ENCODE data around the gene NLRC5. TPM values are rescaled to one million over a fixed set of nuclear protein-coding genes. Genes with fewer than 3 reads are reported as not detected.

NLRC5 gene
- total RNA-seq, 2 donors from 2014 or later: 78.1 to 79.7 TPM

DNA sequence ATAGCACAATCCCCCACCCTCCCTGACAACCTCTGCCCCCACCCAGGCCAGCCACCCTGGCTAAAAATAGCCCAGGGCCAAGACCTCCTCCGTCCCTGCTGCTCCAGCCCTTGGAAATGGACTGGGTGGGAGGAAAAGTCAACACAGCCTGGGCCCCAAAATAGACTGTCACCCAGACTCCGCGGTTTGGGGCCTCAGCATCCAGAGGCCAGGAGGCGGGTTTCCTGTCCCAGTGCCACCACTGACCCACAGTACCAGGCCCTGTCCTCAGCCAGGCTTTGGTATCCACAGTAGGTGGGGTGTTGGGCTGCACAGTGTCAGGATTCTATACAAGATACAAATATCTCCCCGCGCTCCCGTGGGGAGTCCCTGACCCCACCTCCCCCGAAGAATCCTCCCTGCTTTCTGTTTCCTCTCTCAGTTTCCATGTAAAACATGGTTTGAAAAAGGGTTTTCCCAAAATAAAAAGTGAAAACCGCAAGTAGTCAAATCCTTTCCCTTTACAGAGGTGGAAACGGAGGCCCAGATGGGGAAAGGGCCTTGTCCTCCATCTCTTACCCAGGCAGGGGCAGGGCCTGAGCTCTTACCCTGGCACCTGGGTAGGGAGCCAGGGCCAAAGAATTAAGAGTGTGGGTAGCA is 123.2 kb downstream of the NLRC5 start:
- Histone ChIP-seq H3K27me3 (no peaks in the 10 kb centered on the region), H3K9ac (ENCODE audit: low read depth in 2 of 2, low read length in 2 of 2) (no peak overlapping the region), H3K27ac (no peak overlapping the region), H3K4me3 (no peak overlapping the region), H3K36me3 (no peaks in the 10 kb centered on the region), H3K4me1 (no peaks in the 10 kb centered on the region), H3K9me3 (no peaks in the 10 kb centered on the region)
- TF ChIP-seq, protein P1, sequence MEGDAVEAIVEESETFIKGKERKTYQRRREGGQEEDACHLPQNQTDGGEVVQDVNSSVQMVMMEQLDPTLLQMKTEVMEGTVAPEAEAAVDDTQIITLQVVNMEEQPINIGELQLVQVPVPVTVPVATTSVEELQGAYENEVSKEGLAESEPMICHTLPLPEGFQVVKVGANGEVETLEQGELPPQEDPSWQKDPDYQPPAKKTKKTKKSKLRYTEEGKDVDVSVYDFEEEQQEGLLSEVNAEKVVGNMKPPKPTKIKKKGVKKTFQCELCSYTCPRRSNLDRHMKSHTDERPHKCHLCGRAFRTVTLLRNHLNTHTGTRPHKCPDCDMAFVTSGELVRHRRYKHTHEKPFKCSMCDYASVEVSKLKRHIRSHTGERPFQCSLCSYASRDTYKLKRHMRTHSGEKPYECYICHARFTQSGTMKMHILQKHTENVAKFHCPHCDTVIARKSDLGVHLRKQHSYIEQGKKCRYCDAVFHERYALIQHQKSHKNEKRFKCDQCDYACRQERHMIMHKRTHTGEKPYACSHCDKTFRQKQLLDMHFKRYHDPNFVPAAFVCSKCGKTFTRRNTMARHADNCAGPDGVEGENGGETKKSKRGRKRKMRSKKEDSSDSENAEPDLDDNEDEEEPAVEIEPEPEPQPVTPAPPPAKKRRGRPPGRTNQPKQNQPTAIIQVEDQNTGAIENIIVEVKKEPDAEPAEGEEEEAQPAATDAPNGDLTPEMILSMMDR (IDR thresholded peaks at IDR 0.05): no peak
- intact Hi-C loops (cut with DNase I): no loop called here
- DNase-seq: no peak

DNA sequence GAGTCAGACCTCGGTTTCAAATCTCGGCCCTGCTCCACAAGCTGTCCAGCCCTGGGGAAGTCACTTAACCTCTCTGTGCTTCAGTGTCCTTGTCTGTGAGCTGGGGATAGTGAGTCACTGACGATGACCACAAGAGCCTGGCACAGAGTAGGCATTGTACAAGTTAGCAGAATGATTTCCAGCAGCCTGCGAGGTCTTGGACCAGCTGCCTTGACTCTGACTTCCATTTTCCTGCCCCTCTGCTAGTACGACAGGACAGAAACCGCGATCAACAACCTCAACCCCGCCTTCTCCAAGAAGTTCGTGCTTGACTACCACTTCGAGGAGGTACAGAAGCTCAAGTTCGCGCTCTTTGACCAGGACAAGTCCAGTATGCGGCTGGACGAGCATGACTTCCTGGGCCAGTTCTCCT is 123.7 kb downstream of the NLRC5 start:
- TF ChIP-seq, protein P1 (IDR thresholded peaks at IDR 0.05): no peak
- Histone ChIP-seq H3K4me3 (no peak overlapping the region), H3K9ac (ENCODE audit: low read depth in 2 of 2, low read length in 2 of 2) (no peak overlapping the region), H3K27ac (no peak overlapping the region), H3K4me1 (no peaks in the 10 kb centered on the region), H3K36me3 (no peaks in the 10 kb centered on the region), H3K9me3 (no peaks in the 10 kb centered on the region), H3K27me3 (no peaks in the 10 kb centered on the region)
- intact Hi-C loops (cut with DNase I): no loop called here
- no peak for DNase-seq

DNA sequence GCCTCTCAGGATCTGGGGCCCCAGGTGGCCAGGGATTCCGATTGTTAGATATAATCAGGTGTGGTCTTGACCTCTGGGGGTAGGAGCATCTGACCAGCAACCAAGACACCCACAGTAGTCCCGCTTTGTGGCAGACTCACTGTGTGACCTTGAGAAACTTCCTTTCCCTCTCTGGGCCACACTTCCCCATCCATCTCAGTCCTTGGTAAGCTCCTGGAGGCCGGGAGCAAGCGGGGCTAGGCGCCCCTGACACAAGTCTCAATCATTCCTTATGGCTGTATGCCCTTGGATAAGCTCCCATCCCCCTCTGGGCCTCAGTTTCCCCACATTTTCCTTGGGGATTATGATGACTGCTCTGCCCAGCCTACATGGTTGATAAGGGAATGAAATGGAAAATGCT is 124.3 kb downstream of the NLRC5 start:
- Histone ChIP-seq H3K4me3 (no peak overlapping the region), H3K9ac (ENCODE audit: low read depth in 2 of 2, low read length in 2 of 2) (no peak overlapping the region), H3K9me3 (no peaks in the 10 kb centered on the region), H3K27ac (no peak overlapping the region), H3K4me1 (no peaks in the 10 kb centered on the region), H3K27me3 (no peaks in the 10 kb centered on the region), H3K36me3 (no peaks in the 10 kb centered on the region)
- DNase-seq: no peak
- TF ChIP-seq, protein P1 (IDR thresholded peaks at IDR 0.05): no peak
- intact Hi-C loops (cut with DNase I): no loop called here

DNA sequence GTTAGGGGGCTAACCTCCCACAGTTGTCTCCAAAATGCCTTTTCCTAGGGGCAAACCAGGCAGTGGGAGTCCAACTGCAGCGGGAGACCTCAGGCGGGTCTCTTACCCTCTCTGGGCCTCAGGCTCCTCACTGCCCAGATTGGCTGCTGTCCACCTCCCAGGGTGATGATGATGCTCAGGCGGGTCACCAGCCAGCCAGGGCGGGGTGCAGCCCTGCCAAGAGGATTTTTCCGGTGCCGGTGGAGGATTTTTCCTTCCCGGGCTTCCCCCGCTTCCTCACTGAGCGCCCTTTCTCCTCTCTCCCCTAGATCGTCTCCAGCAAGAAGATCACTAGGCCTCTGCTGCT is 125.8 kb downstream of the NLRC5 start:
- H3K4me3 ChIP-seq: no peak overlapping the region
- no peaks in the 10 kb centered on the region for H3K27me3 ChIP-seq
- H3K9me3 ChIP-seq: no peaks in the 10 kb centered on the region
- H3K27ac ChIP-seq: no peak overlapping the region
- no peak for DNase-seq
- H3K9ac ChIP-seq (ENCODE audit: low read depth in 2 of 2, low read length in 2 of 2): no peak overlapping the region
- TF ChIP-seq, protein P1 (IDR thresholded peaks at IDR 0.05): no peak
- intact Hi-C loops (cut with DNase I): no loop called here
- no peaks in the 10 kb centered on the region for H3K36me3 ChIP-seq
- no peaks in the 10 kb centered on the region for H3K4me1 ChIP-seq

DNA sequence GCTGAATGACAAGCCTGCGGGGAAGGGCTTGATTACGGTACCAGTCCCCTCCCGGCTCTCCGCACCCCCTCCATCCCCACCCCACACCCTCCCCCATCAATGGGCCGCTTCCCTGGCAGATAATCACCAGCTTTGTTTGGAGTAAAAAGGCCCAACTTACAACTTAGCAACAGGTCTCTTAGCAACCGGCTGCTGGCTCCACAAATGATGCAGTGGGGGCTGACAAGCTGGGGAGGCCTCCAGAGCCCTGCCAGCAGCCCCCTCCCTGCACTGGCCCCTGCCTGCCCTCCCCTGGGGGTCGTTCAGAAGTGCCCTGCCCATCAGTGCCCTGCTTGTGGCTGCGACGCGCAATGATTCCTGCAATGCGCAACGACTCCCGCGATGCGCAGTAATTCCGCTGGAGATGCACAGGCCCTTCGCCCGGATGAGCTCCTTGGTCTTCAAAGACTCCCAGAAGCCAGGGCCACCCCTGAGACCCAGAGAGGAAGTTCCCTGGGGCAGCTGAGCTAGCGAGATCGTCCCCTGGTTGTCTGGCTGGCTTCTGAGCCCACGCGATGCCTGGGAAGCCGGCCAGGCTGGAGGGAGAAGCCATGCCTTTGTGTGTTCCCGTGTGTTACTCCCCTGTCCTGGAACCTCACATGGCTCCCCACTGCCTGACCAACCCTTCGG is 126.3 kb downstream of the NLRC5 start:
- Histone ChIP-seq H3K36me3 (no peaks in the 10 kb centered on the region), H3K4me3 (no peak overlapping the region), H3K27ac (no peak overlapping the region), H3K4me1 (no peaks in the 10 kb centered on the region), H3K9me3 (no peaks in the 10 kb centered on the region), H3K9ac (ENCODE audit: low read depth in 2 of 2, low read length in 2 of 2) (no peak overlapping the region), H3K27me3 (no peaks in the 10 kb centered on the region)
- no peak for DNase-seq
- TF ChIP-seq, protein P1 (IDR thresholded peaks at IDR 0.05): no peak
- intact Hi-C loops (cut with DNase I): no loop called here
